HG03103 (cell line): Measurements from ENCODE around the gene EPN3.

ENCODE experiments used
- ATAC-seq: cut with Tn5 transposase; IDR thresholded peaks from one replicate; pipeline ENCODE4 v1.9.1; 2021; ENCODE audit warnings: low read depth; ENCODE audit not compliant: unreplicated experiment

EPN3 gene

GRCh38 chr17:50508573-50509460, 23.7 kb upstream of the EPN3 start:
- no peak for ATAC-seq

- ATAC-seq: peak; percentile 77
These were observed 21.5 kb upstream of the EPN3 start for GRCh38 chr17:50511058-50511457.

GRCh38 chr17:50513495-50513894, 19.0 kb upstream of the EPN3 start:
- no peak for ATAC-seq

- no peak for ATAC-seq
These were observed 18.1 kb upstream of the EPN3 start for GRCh38 chr17:50514388-50514787.

GRCh38 chr17:50514936-50515702, 17.4 kb upstream of the EPN3 start:
- ATAC-seq: no peak

- no peak for ATAC-seq
These were observed 15.5 kb upstream of the EPN3 start for GRCh38 chr17:50517011-50517410.

GRCh38 chr17:50517504-50518383, 14.8 kb upstream of the EPN3 start:
- no peak for ATAC-seq

GRCh38 chr17:50518384-50519023, 14.0 kb upstream of the EPN3 start:
- no peak for ATAC-seq

- no peak for ATAC-seq
These were observed 13.2 kb upstream of the EPN3 start for GRCh38 chr17:50519141-50519834.

- ATAC-seq: no peak
These were observed 12.1 kb upstream of the EPN3 start for GRCh38 chr17:50520483-50520882.

GRCh38 chr17:50521514-50521913, 11.0 kb upstream of the EPN3 start:
- no peak for ATAC-seq

GRCh38 chr17:50522766-50523165, 9.8 kb upstream of the EPN3 start:
- no peak for ATAC-seq

GRCh38 chr17:50523208-50523607, 9.3 kb upstream of the EPN3 start:
- no peak for ATAC-seq

GRCh38 chr17:50524838-50525237, 7.7 kb upstream of the EPN3 start:
- ATAC-seq: no peak

- no peak for ATAC-seq
These were observed 5.3 kb upstream of the EPN3 start for GRCh38 chr17:50527155-50527762.

GRCh38 chr17:50527949-50528474, 4.5 kb upstream of the EPN3 start:
- ATAC-seq: no peak

GRCh38 chr17:50529849-50530248, 2.7 kb upstream of the EPN3 start:
- no peak for ATAC-seq

- no peak for ATAC-seq
These were observed 1.0 kb upstream of the EPN3 start for GRCh38 chr17:50531428-50532025.

GRCh38 chr17:50533185-50533584, 650 bp downstream of the EPN3 start:
- ATAC-seq: no peak
